Stimulated activated CD4-positive, alpha-beta T cell treated with anti-CD3 and anti-CD28 coated beads, Interleukin-15, amount 100 ng/mL, for 24 hours (primary cell): ENCODE results near the gene AMOT.
"Not testable (repeated sequence)": the region's sequence is repeated elsewhere in the genome, so short reads cannot be mapped to it uniquely, and the experiment has no call there.

Experiments
- DNase-seq: peaks from one replicate; pipeline ENCODE4 v3.0.0-alpha.2; 2020

The AMOT gene, protein sequence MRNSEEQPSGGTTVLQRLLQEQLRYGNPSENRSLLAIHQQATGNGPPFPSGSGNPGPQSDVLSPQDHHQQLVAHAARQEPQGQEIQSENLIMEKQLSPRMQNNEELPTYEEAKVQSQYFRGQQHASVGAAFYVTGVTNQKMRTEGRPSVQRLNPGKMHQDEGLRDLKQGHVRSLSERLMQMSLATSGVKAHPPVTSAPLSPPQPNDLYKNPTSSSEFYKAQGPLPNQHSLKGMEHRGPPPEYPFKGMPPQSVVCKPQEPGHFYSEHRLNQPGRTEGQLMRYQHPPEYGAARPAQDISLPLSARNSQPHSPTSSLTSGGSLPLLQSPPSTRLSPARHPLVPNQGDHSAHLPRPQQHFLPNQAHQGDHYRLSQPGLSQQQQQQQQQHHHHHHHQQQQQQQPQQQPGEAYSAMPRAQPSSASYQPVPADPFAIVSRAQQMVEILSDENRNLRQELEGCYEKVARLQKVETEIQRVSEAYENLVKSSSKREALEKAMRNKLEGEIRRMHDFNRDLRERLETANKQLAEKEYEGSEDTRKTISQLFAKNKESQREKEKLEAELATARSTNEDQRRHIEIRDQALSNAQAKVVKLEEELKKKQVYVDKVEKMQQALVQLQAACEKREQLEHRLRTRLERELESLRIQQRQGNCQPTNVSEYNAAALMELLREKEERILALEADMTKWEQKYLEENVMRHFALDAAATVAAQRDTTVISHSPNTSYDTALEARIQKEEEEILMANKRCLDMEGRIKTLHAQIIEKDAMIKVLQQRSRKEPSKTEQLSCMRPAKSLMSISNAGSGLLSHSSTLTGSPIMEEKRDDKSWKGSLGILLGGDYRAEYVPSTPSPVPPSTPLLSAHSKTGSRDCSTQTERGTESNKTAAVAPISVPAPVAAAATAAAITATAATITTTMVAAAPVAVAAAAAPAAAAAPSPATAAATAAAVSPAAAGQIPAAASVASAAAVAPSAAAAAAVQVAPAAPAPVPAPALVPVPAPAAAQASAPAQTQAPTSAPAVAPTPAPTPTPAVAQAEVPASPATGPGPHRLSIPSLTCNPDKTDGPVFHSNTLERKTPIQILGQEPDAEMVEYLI

DNA sequence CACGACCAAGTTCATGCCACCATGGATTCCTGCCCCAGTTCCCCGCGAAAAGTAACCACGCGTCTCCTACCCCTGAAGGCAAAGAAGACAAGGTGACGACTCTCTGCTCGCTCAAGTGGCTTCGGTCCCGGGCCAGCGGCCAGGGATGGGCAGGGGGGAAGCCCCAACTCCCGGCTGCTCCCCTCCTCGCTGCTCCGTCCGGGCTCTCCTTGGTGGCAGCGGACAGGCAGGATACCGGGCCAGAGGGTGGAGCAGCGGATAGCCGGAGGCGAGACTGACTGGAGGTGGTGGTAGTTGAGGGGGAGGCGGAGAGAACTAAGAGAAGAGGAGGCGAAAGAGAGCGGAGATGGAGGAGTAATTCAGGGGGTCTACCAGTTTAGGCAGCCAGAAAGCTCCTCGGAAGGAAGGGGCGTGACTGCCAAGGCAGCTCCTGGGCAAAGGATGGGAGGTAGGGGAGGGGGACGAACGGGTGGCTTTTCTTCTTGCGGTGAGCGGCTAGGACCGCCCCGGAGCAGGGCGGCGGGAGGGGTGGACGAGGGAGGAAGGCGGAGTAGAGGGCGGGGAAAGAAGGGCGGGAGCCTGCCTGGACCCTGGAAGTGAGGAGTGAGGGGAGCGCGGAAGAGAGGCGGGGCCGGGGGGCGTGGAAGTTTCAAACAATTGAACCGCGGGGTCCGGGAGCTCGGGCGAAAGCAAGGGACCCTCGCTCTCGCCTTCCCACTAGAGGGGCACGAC is at the start of gene AMOT:
AMOT (minus strand) TSS at position 450 of the 732 bp plus-strand sequence. CDS start 17,705 bp downstream, outside the sequence.
- DNase-seq = peak; percentile 71

DNA sequence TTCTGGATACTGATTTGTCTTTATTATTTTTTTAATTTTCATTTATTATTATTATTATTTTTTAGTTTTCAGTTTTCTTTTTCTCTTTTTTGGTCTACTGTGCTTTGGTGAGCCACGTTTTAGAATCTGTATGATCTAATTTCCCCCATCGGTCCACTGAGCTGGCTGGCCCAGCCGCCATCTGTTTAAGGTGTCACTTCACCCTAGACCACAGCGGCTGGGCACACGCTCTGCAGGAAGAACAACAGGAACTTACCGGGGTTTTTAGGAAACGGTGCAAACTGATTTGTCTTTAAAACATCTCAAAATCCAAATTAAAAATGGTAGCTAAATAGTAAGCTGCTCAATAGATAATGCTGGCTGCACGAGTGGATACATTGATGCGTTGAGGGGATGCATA is 48.8 kb upstream of the AMOT start:
- DNase-seq = no peak

DNA sequence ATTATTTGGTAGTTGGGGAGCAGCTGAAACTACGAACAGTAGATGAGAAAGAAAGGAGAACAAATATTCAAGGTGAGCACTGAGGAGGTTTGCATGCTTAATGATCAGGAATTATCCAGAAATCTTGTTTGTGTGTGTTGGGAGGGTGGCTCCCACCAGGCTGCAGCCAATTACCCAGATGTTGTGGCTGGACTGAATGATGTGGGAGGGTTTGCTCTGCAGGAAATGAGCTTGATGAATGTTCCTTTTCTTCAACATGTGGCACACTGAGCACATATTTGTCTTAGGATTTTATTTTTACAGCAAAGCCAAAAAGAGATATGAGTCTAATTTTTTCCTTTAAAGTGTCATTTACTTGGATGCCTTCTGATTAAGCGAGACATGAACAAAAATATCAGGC is 48.3 kb upstream of the AMOT start:
- no peak for DNase-seq

DNA sequence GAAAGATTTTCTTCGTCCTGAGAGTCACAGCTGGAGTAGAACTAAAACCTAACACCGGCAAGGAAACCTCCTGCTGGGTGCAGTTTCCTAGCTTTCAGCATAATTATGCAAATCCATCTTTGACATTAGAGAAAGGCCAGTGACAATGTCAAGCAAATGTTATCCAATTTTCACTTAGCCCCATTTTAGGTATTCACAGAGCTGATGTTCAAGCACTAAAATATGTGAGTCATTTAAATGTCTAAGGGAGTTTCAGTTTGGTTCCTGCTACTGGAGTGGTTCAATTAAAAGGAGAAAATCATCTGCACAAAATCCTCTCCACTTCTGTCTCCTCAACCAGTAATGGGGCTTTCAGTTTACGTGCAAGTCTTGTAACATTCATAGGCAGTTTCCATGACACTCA is 37.1 kb upstream of the AMOT start:
- no peak for DNase-seq

DNA sequence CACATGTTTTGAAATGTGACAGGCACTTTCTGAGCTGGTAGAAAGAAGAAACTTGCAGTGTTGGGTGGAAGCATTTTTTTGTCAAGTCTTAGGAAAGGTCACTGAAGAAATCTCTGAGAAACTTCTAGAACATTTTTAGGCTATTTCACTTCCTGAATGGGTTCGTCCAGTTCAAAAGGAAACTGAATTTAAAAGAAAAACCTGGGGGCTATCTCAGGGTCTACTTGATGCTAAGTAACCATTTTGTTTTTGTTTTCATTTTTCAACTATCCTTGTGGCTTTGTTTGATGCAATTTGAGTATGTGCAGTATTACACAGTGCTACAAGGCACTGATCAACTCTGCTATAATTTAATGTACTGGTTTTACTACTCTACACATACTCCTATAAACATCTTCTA is 34.0 kb upstream of the AMOT start:
- DNase-seq = no peak

DNA sequence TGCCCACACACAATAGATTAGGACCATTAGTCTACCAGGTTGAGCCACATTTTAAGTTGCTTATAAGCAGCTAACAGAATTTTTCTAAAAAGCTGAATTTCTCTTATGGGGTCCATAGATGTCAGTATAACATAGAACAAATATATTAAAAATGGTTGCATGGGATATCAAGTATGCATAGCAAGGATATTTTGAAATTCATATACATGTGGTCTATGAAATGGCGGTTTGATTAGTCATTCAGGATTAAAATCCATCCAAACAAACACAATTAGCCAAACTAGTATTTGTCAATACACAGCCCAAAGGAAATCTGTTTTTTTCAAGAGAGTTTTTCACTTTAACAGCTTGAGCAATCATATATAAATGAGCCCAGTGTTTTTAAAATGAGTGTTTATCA is 33.5 kb upstream of the AMOT start:
- no peak for DNase-seq

DNA sequence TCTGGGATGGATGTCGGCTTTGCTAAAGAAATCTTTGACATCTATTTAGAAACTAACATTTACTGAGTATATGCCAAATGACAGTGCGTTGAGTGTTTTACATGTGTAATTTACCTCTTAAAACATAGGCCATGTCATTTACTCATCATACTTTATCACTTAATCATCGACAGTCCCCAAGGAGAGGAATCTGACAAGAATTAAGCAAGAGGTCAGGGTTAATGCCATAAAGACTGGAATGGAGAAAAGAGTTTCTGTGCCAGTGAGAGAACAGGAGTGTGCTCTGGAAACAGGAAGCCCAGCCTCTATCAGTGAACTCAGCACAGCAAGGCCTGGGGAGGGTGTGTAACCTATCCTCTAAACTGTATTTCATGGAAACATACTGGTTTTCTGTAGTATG is 28.0 kb upstream of the AMOT start:
- no peak for DNase-seq

DNA sequence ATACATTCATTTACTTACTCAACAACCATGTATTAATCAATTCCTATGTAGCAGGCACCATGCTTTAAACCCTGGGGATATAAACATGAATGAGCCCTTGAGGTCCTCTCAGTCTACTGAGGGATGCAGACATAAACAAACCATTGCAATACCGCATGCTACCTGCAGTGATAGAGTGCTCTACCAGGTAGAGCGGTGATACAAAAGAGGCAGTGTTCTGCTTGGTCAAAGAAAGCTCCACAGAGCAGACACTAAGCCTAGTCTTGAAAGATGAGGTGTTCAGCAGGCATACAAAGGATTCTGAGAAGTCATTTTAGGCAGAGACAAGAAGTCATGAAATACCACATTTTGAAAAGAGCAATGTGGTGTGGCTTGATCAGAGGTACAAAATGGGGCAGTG is 26.9 kb upstream of the AMOT start:
- DNase-seq = no peak

DNA sequence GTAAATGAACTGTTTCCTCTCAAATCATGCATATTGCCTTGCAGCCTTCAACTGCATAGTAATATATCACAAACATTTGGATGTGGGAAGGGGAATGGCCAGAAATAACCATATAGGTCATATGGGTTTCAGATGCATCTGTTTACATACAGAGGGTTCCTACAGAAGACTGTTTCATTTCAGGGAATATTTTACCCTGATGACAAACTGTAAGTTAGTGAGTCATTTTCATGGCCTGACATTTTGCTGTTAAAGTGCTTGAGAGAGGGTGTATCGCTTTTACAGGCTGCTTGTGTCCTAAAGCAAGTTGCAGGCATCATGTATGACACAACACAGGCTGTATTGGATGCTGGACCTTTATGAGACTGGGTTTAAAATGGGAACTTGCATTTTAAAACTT is 25.5 kb upstream of the AMOT start:
- DNase-seq = no peak

DNA sequence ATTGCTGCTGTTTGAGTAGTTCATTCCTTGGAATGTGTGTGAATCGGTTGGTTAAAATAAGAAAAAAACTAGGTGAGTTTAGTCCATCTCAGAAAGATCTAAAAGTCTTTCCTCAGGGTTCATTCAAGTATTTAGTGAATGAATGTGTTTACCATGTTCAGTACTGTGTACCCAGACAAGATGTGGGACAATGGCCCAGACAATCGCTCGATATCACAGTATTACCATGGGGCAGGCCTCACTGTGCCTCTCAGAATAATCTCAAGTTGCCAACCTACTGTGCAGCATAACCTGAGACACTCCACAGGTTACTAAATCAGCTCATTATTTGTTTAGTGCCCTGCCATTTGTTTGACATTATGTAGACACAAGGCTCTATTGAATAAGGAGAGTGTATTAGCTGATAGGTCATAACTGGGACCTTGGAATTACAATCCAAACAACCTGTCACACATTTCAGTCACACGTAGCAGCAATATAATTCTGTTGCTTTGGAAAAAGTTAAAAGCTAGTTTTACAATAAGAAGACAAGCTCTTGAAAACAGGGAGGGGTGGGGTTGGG is 24.9 kb upstream of the AMOT start:
- DNase-seq = no peak

DNA sequence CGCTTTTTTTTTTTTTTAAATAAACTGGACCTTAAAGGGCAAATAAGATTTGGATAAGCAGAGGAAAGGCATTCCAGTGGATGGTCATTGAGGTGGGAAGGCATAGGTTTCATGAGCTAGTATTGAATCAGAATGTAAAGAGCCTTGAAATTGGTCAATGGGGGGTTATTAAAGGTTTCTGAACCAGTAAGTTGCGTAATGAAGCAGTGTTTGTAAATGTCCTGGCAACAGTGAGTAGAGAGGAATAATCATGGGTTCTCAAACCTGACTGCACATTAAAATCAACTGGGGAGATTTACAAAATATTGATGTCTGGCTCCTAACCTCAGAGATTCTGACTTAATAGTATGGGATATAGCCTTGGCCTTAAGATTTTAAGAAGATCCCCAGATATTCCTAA is 23.2 kb upstream of the AMOT start:
- no peak for DNase-seq

DNA sequence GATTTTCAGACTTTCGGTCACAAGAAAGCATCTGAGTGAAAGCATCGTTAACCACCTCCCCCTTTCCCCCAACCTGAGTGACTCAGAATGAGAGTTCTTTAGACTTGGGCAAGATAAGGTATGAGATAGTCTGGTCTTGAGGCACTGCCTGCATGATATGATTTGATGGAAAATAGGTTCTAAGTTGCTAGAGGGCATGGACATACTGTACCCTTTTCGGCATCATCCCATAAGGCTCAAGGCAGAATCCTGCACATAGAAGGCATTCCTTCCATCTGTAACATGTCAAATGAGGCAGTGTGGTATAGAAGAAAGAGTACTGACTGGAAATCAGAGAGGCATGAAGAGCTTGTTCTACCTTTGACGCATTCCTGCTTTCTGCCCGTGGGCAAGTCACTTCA is 16.8 kb upstream of the AMOT start:
- peak; percentile 8 for DNase-seq

DNA sequence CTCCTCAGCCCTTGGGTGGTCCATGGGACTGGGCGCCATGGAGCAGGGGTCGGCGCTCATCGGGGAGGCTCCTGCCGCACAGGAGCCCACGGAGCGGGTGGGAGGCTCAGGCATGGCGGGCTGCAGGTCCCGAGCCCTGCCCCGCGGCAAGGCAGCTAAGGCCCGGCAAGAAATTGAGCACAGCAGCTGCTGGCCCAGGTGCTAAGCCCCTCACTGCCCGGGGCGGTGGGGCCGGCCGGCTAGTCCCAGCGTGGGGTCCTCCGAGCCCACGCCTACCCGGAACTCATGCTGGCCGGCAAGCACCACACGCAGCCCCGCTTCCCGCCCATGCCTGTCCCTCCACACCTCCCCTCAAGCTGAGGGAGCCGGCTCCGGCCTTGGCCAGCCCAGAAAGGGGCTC is 14.3 kb upstream of the AMOT start:
- DNase-seq = not testable (repeated sequence)

DNA sequence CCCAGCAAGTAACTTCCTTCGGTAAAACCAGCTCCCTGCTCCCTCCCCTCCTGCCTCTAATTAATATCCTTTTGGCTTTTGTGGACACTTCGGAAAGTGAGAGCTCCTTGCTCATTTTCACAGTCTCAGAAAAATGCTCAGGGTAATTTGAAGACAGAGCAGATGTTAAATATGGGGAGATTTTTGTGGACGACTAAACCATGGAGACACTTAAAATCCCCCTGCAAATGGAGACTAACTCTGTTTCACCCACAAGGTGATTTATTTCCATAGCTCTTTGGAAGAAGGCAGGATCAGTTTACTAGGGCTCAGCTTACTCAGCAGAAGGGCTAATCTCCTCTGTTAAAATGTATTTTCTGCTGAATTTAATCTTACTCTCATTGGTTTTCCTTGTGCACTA is 12.2 kb upstream of the AMOT start:
- no peak for DNase-seq

DNA sequence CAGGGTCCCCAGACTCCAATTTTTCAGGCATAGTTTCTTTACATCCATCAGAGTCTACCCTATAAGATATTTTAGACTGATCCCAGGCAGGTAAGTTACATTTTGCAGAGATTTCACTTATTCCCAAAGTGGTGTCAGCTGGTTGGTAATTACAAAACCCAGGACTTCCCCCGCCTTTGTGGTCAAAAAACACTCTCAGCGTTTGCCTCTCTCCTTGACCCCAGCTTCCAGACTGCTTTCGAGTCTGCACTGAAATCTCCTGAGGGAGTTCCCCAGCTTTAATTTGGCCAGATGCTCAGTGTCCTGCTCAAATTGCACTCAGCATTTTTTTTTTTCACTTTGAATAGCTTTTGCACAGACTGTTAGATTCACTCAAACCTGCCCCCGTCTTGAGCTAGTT is 11.2 kb upstream of the AMOT start:
- DNase-seq = no peak

DNA sequence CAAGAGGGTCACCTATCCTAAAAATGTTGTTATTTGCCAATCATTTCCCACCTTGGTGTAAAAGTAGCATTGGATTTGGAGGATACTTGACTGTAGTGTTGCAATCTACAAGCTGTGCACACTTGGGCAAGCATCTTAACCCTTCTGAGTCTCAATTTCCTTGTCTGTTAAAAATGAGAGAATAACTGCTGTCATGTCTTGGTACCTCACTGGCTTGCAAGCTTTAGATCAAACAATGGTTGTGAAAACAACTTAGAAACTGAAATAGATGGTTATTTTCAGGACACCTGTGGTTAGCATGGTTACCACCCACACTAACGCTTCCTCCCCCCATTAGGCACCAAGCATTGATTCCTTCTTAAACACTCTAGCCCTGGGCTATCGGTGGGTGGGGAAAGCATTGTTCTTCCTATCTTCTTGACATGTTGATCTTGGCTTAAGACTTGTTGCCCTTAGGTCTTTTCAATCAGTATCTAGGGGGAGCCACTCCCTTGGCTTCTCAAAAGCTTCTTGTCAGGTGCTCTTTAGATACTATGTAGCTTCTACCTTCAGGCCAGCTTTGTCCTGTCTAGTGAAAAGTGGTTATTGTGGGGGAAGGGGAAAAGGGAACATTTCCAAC is 10.6 kb upstream of the AMOT start:
- DNase-seq = no peak

DNA sequence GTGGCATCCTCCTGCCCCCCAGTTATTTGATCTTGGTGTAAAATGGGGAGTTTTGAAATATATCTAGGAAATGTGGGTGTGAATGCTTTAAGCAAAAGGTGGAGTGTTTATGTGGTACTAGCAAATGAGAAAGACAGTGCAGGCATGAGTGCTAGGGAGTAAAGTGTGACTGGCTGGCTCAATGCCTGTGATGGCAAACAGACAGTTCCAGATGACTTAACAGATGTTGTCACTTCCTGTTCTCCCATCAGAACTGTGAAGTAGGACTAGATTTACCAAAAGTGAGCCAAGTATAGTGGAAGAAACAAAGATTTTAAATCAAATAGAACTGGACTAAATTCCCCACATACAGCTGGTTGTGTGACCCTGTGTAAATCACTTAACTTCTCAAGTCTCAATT is 8.4 kb upstream of the AMOT start:
- DNase-seq = no peak

DNA sequence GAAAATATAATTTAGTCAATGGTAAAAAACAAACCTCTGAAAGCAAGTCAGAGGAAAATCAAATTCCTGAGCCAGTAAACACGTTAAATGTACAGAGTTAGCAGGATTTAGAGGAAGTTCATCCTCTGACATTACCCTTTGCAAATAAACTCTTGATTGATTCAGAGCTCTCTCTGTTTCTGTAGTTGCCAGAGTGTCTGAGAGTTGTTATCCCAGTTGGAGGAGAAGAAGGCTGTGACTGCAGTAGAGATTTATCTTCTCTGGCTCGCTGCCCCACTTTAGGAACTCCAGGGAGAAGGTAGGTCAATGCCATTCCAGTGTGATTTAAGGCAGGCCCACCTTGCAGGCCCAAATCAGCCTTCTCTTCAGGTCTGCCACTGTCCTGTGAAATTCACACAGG is 6.2 kb upstream of the AMOT start:
- DNase-seq = no peak

DNA sequence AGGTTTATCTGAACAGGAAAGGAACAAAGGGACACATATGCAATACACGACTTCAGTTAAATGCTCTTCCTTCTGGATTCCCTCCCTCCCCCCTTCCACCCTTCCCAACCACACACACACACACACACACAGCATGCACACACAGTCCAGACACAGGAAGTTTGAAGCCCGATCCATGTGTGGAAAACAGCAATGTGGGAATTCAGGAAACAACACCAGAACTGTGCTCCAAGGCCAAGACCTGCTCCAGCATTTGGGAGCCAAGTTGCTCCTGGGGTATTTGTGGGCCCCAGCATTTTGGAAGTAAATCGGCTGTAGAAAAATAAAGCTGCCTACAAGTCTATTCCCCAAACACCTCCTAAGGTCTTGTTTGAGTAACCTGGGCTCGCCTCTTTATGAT is 5.6 kb upstream of the AMOT start:
- DNase-seq = no peak

DNA sequence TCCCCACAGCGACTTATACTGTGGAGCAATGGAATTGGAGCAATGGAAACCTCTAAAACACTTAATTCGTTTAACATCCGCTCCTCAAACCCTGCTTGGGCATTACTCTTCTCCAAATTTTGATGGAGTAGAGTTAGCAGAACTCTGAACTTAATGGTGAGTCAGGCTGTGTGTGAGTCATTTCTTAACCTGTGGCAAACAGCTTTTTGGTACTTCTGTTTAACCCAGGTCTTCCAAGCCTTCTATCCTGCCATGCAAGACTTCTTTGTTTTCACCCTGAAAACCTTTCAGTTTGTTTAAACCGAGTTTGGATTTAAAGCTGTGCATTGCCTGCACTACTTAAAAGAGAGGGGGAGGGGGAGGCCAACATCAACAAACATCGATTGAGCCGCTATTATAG is 3.6 kb upstream of the AMOT start:
- no peak for DNase-seq

DNA sequence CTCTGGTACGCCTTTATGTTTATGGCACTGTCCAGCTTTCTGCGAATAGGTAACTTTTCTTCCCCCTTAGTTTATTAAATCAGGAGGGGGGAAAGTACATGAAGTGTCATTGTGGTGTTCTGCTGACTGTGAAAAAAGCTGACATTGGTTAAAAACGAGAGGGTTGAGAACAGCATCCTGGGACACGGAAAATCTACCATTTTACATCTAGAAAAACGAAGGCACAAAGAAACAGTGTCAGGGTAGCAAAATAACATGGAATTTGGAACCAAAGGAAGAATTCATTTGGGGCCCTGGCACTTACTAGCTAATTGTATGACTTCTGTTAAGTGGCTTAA is 1.2 kb upstream of the AMOT start:
- no peak for DNase-seq

DNA sequence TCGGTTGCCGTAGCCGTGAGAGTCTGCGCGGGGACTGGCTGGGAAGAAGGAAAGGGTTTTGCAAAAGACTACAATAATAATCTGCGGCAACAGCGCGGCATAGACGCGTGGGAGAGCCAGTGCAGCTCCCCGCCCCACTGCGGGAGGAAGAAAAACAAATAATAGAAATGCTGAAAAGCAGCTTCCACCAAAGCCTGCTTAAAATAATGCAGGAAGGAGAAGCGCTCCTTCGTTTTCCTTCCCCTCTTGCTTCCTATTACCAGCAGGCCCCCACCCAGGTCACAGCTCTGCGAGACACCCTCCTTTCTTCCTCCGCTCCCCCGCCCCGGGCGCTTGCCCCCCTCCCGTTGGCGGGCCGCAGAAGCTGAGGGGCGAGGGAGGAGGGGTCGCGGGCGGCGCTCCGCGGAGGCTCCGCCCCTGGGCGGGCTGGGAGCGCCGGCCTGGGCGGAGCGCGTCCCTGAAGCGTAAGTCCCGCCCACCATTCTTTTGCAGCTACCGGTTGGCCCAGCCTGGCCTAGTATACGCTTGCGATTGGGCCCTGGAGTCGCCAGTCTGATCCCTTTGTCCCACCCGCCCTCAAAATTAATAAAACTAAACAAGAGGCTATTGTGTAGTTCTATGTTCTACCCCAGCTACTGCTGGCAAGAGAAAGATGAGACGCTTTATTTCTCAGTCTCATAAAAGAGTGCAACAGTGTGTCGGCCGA is 636 bp upstream of the AMOT start:
- peak; percentile 78 for DNase-seq
